Measurements from ENCODE around the gene MAP7.

GRCh38 chr6:136539967-136540652 is 10.1 kb downstream of the MAP7 start:
- TF ChIP-seq, protein P1, sequence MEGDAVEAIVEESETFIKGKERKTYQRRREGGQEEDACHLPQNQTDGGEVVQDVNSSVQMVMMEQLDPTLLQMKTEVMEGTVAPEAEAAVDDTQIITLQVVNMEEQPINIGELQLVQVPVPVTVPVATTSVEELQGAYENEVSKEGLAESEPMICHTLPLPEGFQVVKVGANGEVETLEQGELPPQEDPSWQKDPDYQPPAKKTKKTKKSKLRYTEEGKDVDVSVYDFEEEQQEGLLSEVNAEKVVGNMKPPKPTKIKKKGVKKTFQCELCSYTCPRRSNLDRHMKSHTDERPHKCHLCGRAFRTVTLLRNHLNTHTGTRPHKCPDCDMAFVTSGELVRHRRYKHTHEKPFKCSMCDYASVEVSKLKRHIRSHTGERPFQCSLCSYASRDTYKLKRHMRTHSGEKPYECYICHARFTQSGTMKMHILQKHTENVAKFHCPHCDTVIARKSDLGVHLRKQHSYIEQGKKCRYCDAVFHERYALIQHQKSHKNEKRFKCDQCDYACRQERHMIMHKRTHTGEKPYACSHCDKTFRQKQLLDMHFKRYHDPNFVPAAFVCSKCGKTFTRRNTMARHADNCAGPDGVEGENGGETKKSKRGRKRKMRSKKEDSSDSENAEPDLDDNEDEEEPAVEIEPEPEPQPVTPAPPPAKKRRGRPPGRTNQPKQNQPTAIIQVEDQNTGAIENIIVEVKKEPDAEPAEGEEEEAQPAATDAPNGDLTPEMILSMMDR (IDR thresholded peaks at IDR 0.05): no peak
- TF ChIP-seq POLR2AphosphoS5 (IDR thresholded peaks at IDR 0.05) (no peak), POLR2A (IDR thresholded peaks at IDR 0.05) (no peak)

Measured in transverse colon (tissue), 4 donors.